Activated CD8-positive, alpha-beta T cell treated with anti-CD3 and anti-CD28 coated beads for 36 hours (primary cell): ENCODE data around the gene ADAM10. TPM values are rescaled to one million over a fixed set of nuclear protein-coding genes. Genes with fewer than 3 reads are reported as not detected.

Experiments
- ATAC-seq: fragments of 200-7000 bp; cut with Tn5 transposase; one replicate; pipeline ENCODE4 v1.10.0; 2021; ENCODE audit warnings: mild to moderate bottlenecking, moderate library complexity
- CTCF ChIA-PET: fragments of 350-600 bp; sonication (Branson Sonifier 250); formaldehyde crosslinking; loops from one replicate; lab custom pipeline; 2021; ENCODE audit warnings: antibody characterized with exemption; lab: Charles Lee
- POLR2A ChIA-PET: fragments of 350-600 bp; sonication (Branson Sonifier 250); formaldehyde crosslinking; loops from one replicate; lab custom pipeline; 2021; ENCODE audit warnings: antibody characterized with exemption; lab: Charles Lee
- DNase-seq: peaks from one replicate; pipeline ENCODE4 v3.0.0-alpha.2; 2020
- H3K27ac Mint-ChIP-seq: one replicate; pipeline ENCODE4 v1.8.0; 2021; ENCODE audit warnings: mild to moderate bottlenecking, mixed read lengths
- H3K27me3 Mint-ChIP-seq: one replicate; pipeline ENCODE4 v1.8.0; 2021; ENCODE audit warnings: mixed read lengths
- H3K36me3 Mint-ChIP-seq: one replicate; pipeline ENCODE4 v1.8.0; 2021; ENCODE audit warnings: low read depth, mixed read lengths
- H3K4me1 Mint-ChIP-seq: one replicate; pipeline ENCODE4 v1.8.0; 2021; ENCODE audit warnings: low read depth, mixed read lengths
- H3K4me3 Mint-ChIP-seq: one replicate; pipeline ENCODE4 v1.8.0; 2021; ENCODE audit warnings: mild to moderate bottlenecking, moderate library complexity, mixed read lengths
- H3K9me3 Mint-ChIP-seq: one replicate; pipeline ENCODE4 v1.8.0; 2021; ENCODE audit warnings: mixed read lengths
- CTCF ChIP-seq: fragments of 200-600 bp; IDR thresholded peaks from one replicate; pipeline ENCODE4 v1.8.0; 2022; ENCODE audit warnings: antibody characterized with exemption, mild to moderate bottlenecking
- intact Hi-C: fragments of 100-400 bp; cut with micrococcal nuclease; formaldehyde crosslinking; loops from one replicate; pipeline ENCODE4 v1.10.0; 2022
- total RNA-seq, 2 experiments: library from RNA; stranded (reverse); gene quantifications; one replicate each; pipeline ENCODE4 v1.2.3, GENCODE V29; 2021

Gene ADAM10
- total RNA-seq, 2 experiments from 2014 or later = 76.4 to 79.4 TPM

GRCh38 chr15:58710701-58711100, 38.8 kb downstream of the ADAM10 start:
- H3K27ac Mint-ChIP-seq = no peak overlapping the region
- TF ChIP-seq CTCF = no peak
- no peak overlapping the region for H3K4me3 Mint-ChIP-seq
- ATAC-seq (no peak), DNase-seq (no peak)
- POLR2A ChIA-PET = interaction anchor here (1.1 kb wide), 1 partner anchor 21 kb away, joined by 3 read pairs; no protein-coding TSS in a partner anchor
- H3K27me3 Mint-ChIP-seq = no peaks in the 10 kb centered on the region
- peaks cover 33% of the 10 kb centered on the region for H3K4me1 Mint-ChIP-seq
- CTCF ChIA-PET = no interaction called here
- H3K36me3 Mint-ChIP-seq = peaks cover 33% of the 10 kb centered on the region
- H3K9me3 Mint-ChIP-seq = no peaks in the 10 kb centered on the region
- intact Hi-C loops = no loop called here

- peaks cover 48% of the 10 kb centered on the region for H3K4me1 Mint-ChIP-seq
- ATAC-seq (no peak), DNase-seq (no peak)
- no peaks in the 10 kb centered on the region for H3K27me3 Mint-ChIP-seq
- ChIA-PET CTCF (no interaction called here), POLR2A (no interaction called here)
- no peak for TF ChIP-seq CTCF
- intact Hi-C loops = no loop called here
- peaks cover 7% of the 10 kb centered on the region for H3K9me3 Mint-ChIP-seq
- no peak overlapping the region for H3K4me3 Mint-ChIP-seq
- H3K36me3 Mint-ChIP-seq = peaks cover 41% of the 10 kb centered on the region
- peak overlapping the region; percentile 0 for H3K27ac Mint-ChIP-seq
Observed at GRCh38 chr15:58707397-58707796, 42.1 kb downstream of the ADAM10 start.

GRCh38 chr15:58705105-58705504, 44.4 kb downstream of the ADAM10 start:
- intact Hi-C loops = no loop called here
- ATAC-seq = no peak
- no peak for TF ChIP-seq CTCF
- peaks cover 9% of the 10 kb centered on the region for H3K9me3 Mint-ChIP-seq
- POLR2A ChIA-PET = no interaction called here
- H3K4me1 Mint-ChIP-seq = peaks cover 53% of the 10 kb centered on the region
- H3K4me3 Mint-ChIP-seq = no peak overlapping the region
- DNase-seq = no peak
- H3K27ac Mint-ChIP-seq = no peak overlapping the region
- H3K36me3 Mint-ChIP-seq = peaks cover 57% of the 10 kb centered on the region
- no peaks in the 10 kb centered on the region for H3K27me3 Mint-ChIP-seq
- CTCF ChIA-PET = interaction anchor here (0.7 kb wide), 1 partner anchor 1106 kb away, joined by 3 read pairs; no protein-coding TSS in a partner anchor

- no peak overlapping the region for H3K4me3 Mint-ChIP-seq
- H3K36me3 Mint-ChIP-seq = peaks cover 62% of the 10 kb centered on the region
- POLR2A ChIA-PET = no interaction called here
- no peak overlapping the region for H3K27ac Mint-ChIP-seq
- no peaks in the 10 kb centered on the region for H3K27me3 Mint-ChIP-seq
- ATAC-seq = no peak
- TF ChIP-seq CTCF = no peak
- intact Hi-C loops = no loop called here
- peaks cover 12% of the 10 kb centered on the region for H3K9me3 Mint-ChIP-seq
- CTCF ChIA-PET = no interaction called here
- H3K4me1 Mint-ChIP-seq = peaks cover 58% of the 10 kb centered on the region
- no peak for DNase-seq
Observed at GRCh38 chr15:58704155-58704865, 45.2 kb downstream of the ADAM10 start.

GRCh38 chr15:58703610-58704009, 45.9 kb downstream of the ADAM10 start:
- H3K9me3 Mint-ChIP-seq = peaks cover 18% of the 10 kb centered on the region
- POLR2A ChIA-PET = no interaction called here
- H3K36me3 Mint-ChIP-seq = peaks cover 69% of the 10 kb centered on the region
- no peaks in the 10 kb centered on the region for H3K27me3 Mint-ChIP-seq
- intact Hi-C loops = no loop called here
- H3K4me3 Mint-ChIP-seq = no peak overlapping the region
- H3K27ac Mint-ChIP-seq = no peak overlapping the region
- DNase-seq (no peak), ATAC-seq (no peak)
- TF ChIP-seq CTCF = no peak
- CTCF ChIA-PET = no interaction called here
- peaks cover 63% of the 10 kb centered on the region for H3K4me1 Mint-ChIP-seq
